Measurements from ENCODE around the gene LBH. TPM values are rescaled to one million over a fixed set of nuclear protein-coding genes. Genes with fewer than 3 reads are reported as not detected.

The LBH gene
- total RNA-seq, 1 donor from 2014 or later = 51.7 TPM

GRCh38 chr2:30234180-30234971 is 3.0 kb downstream of the LBH start:
- peaks cover 37% of the 10 kb centered on the region for H3K36me3 Mint-ChIP-seq (ENCODE audit: low read depth, unreplicated experiment)
- H3K27ac Mint-ChIP-seq (ENCODE audit: unreplicated experiment) = peak overlapping the region; percentile 72
- peak overlapping the region; percentile 99 for H3K4me2 ChIP-seq (ENCODE audit: low read length)
- peaks cover 39% of the 10 kb centered on the region for H3K4me1 ChIP-seq (ENCODE audit: insufficient read depth, low read length)
- no peaks in the 10 kb centered on the region for H3K9me3 ChIP-seq (ENCODE audit: insufficient read depth, low read depth, low read length)
- no peaks in the 10 kb centered on the region for H3K27me3 ChIP-seq (ENCODE audit: insufficient read depth, low read length)
- peaks cover 75% of the 10 kb centered on the region for H3K79me2 ChIP-seq (ENCODE audit: insufficient read depth, low read length)
- no peaks in the 10 kb centered on the region for H3K9me3 Mint-ChIP-seq (ENCODE audit: unreplicated experiment)
- peaks cover 20% of the 10 kb centered on the region for H3K4me1 Mint-ChIP-seq (ENCODE audit: low read depth, unreplicated experiment)
- no peak overlapping the region for H2AFZ ChIP-seq (ENCODE audit: low read depth, low read length)
- H3K36me3 ChIP-seq (ENCODE audit: insufficient read depth, low read length) = peaks cover 32% of the 10 kb centered on the region
- FAIRE-seq (peak; percentile 63), DNase-seq (ENCODE audit: low read depth) (peak; percentile 96)
- peaks cover 73% of the 10 kb centered on the region for H4K20me1 ChIP-seq (ENCODE audit: insufficient read depth, low read length)
- no peaks in the 10 kb centered on the region for H3K27me3 Mint-ChIP-seq (ENCODE audit: low read depth, unreplicated experiment)
- peak overlapping the region; percentile 83 for H3K4me3 ChIP-seq (ENCODE audit: insufficient read depth, low read depth, low read length)
- peak overlapping the region; percentile 90 for H3K4me3 Mint-ChIP-seq (ENCODE audit: unreplicated experiment)
- peak overlapping the region; percentile 91 for H3K9ac ChIP-seq (ENCODE audit: low read length)
- TF ChIP-seq, protein P1, sequence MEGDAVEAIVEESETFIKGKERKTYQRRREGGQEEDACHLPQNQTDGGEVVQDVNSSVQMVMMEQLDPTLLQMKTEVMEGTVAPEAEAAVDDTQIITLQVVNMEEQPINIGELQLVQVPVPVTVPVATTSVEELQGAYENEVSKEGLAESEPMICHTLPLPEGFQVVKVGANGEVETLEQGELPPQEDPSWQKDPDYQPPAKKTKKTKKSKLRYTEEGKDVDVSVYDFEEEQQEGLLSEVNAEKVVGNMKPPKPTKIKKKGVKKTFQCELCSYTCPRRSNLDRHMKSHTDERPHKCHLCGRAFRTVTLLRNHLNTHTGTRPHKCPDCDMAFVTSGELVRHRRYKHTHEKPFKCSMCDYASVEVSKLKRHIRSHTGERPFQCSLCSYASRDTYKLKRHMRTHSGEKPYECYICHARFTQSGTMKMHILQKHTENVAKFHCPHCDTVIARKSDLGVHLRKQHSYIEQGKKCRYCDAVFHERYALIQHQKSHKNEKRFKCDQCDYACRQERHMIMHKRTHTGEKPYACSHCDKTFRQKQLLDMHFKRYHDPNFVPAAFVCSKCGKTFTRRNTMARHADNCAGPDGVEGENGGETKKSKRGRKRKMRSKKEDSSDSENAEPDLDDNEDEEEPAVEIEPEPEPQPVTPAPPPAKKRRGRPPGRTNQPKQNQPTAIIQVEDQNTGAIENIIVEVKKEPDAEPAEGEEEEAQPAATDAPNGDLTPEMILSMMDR (IDR thresholded peaks at IDR 0.05; ENCODE audit: insufficient read depth, low read depth, low read length) = no peak
- no peak for TF ChIP-seq EZH2 (IDR thresholded peaks at IDR 0.05; ENCODE audit: insufficient read depth, low read length)
- peak overlapping the region; percentile 58 for H3K27ac ChIP-seq (ENCODE audit: low read depth, low read length)

DNA sequence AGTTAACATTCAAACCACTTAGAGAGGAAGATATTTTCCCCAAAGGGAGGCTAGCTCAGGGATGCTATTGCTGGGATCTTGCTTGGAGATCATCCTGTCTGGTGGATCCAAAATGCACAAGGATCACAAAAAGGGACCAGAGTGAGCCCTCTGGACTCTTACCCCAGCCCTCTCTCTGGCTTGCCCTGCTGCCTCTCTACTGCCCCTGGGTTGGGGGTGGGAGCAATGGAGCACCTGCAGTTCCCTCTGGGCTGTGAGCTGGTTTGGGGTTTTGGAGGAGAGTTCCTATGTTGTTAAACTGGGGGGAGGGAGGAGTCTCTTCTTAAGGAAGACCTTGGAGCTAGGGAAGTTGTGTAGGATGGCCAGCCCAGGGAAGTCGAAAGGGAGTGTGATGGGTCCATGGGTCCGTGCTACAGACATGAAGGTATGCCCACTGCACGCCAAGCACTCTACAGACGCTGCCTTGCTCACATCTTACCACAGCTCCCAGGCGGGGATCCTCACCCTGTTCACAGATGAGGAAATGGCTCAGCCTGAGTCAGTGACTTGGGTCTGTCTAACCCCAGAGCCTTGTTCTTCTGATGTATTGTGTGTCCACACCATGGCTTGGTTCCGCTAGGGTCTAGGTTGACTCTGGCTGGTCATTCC is 3.8 kb downstream of the LBH start:
- H3K27ac ChIP-seq (ENCODE audit: low read depth, low read length) = peak overlapping the region; percentile 29
- peaks cover 37% of the 10 kb centered on the region for H3K36me3 ChIP-seq (ENCODE audit: insufficient read depth, low read length)
- H3K36me3 Mint-ChIP-seq (ENCODE audit: low read depth, unreplicated experiment) = peaks cover 45% of the 10 kb centered on the region
- FAIRE-seq = no peak
- peaks cover 20% of the 10 kb centered on the region for H3K4me1 Mint-ChIP-seq (ENCODE audit: low read depth, unreplicated experiment)
- no peak for TF ChIP-seq EZH2 (IDR thresholded peaks at IDR 0.05; ENCODE audit: insufficient read depth, low read length)
- TF ChIP-seq, protein P1 (IDR thresholded peaks at IDR 0.05; ENCODE audit: insufficient read depth, low read depth, low read length) = no peak
- H3K4me1 ChIP-seq (ENCODE audit: insufficient read depth, low read length) = peaks cover 39% of the 10 kb centered on the region
- H3K9me3 Mint-ChIP-seq (ENCODE audit: unreplicated experiment) = no peaks in the 10 kb centered on the region
- no peaks in the 10 kb centered on the region for H3K27me3 Mint-ChIP-seq (ENCODE audit: low read depth, unreplicated experiment)
- H3K4me3 ChIP-seq (ENCODE audit: insufficient read depth, low read depth, low read length) = peak overlapping the region; percentile 83
- no peak overlapping the region for H3K27ac Mint-ChIP-seq (ENCODE audit: unreplicated experiment)
- no peaks in the 10 kb centered on the region for H3K27me3 ChIP-seq (ENCODE audit: insufficient read depth, low read length)
- no peak for DNase-seq (ENCODE audit: low read depth)
- no peaks in the 10 kb centered on the region for H3K9me3 ChIP-seq (ENCODE audit: insufficient read depth, low read depth, low read length)
- peaks cover 81% of the 10 kb centered on the region for H4K20me1 ChIP-seq (ENCODE audit: insufficient read depth, low read length)
- peak overlapping the region; percentile 20 for H3K4me3 Mint-ChIP-seq (ENCODE audit: unreplicated experiment)
- H3K4me2 ChIP-seq (ENCODE audit: low read length) = peak overlapping the region; percentile 99
- peaks cover 82% of the 10 kb centered on the region for H3K79me2 ChIP-seq (ENCODE audit: insufficient read depth, low read length)
- no peak overlapping the region for H2AFZ ChIP-seq (ENCODE audit: low read depth, low read length)
- no peak overlapping the region for H3K9ac ChIP-seq (ENCODE audit: low read length)
